Muscle layer of colon (tissue), 2 donors: Measurements from ENCODE around the gene NUB1.

Experiments used
- H3K27ac ChIP-seq: one replicate; pipeline ENCODE4 v1.7.0; 2013; ENCODE audit warnings: low read depth, mild to moderate bottlenecking, low read length, moderate library complexity
- H3K27me3 ChIP-seq, 2 donors: one replicate each; pipeline ENCODE4 v1.7.0; 2013; ENCODE audit warnings: low read length in 2 of 2, mild to moderate bottlenecking in 2 of 2; ENCODE audit not compliant: insufficient read depth in 2 of 2, control insufficient read depth in 1 of 2
- H3K36me3 ChIP-seq: one replicate; pipeline ENCODE4 v1.7.0; 2013; ENCODE audit warnings: mild to moderate bottlenecking, low read length; ENCODE audit not compliant: insufficient read depth
- H3K4me1 ChIP-seq: one replicate; pipeline ENCODE4 v1.7.0; 2013; ENCODE audit warnings: mild to moderate bottlenecking, low read length; ENCODE audit not compliant: insufficient read depth
- H3K4me3 ChIP-seq, 2 donors: one replicate each; pipeline ENCODE4 v1.7.0; 2013; ENCODE audit warnings: low read length in 2 of 2, low read depth in 1 of 2, mild to moderate bottlenecking in 1 of 2, moderate library complexity in 1 of 2
- H3K9ac ChIP-seq: one replicate; pipeline ENCODE4 v1.7.0; 2013; ENCODE audit warnings: low read length
- H3K9me3 ChIP-seq: one replicate; pipeline ENCODE4 v1.7.0; 2013; ENCODE audit warnings: mild to moderate bottlenecking, low read length
- donor health status: abdominal sarcoma.
- donor health status: Adenocarcinoma of cecum.

NUB1 gene

GRCh38 chr7:151371266-151371665, 29.7 kb downstream of the NUB1 start:
- Histone ChIP-seq H3K27me3 (no peaks in the 10 kb centered on the region), H3K4me3 (no peak overlapping the region), H3K36me3 (peaks cover 32% of the 10 kb centered on the region), H3K9me3 (no peaks in the 10 kb centered on the region), H3K27ac (no peak overlapping the region), H3K9ac (no peak overlapping the region), H3K4me1 (peaks cover 25% of the 10 kb centered on the region)

DNA sequence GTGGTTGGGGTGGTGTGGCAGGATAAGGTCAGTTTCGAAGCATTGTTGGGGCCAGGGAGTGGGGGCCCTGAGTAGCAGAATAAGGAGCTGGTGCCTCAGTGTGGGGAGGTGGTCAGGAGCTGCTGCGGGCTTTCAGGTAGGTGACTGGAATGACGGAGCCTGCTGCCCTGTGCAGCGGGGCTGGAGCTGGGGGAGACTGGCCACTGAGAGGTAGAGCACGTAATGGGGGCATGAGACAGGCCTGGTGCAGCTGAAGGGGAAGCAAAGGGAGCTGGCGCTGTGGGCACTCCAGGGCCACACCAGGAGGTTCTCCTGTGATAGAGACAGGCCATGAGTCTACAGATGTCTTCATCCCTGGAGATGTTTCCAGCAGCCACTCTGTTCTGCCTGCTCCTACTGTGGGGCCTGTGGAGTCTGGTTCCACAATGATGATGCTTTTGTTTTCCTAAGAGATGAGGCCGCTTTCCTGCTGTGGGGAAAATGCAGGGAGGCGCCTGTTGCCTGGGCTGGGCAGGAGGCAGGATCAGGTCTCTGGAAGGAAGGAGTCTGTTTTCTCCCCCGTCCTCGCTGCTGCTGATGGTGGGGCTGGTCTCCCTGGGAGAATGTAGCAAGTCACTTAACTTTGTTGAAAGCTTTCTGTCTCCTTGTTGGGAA, 31.1 kb downstream of the NUB1 start:
- Histone ChIP-seq H3K9me3 (no peaks in the 10 kb centered on the region), H3K27ac (no peak overlapping the region), H3K27me3 (no peaks in the 10 kb centered on the region), H3K4me3 (no peak overlapping the region), H3K9ac (no peak overlapping the region), H3K36me3 (peaks cover 46% of the 10 kb centered on the region), H3K4me1 (peaks cover 10% of the 10 kb centered on the region)

DNA sequence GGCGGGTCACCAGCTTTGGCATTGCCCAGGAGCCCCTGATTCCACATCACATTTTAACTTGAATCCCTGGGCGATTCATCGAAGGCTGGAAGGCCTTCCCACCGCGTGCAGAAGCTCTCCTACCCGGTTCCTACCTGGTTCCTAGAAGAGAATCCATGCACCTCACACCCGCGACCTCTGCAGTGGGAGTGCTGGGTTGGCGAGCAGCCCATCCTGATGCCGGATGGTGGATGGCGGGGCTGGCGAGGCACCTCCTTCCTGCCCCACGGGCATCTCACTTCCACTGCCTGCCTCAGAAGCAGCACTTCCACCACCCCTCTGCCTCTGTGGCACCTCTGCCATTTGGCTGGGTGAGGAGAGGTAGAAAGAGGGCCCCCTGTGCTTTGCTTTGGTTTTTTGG, 32.0 kb downstream of the NUB1 start:
- Histone ChIP-seq H3K27me3 (no peaks in the 10 kb centered on the region), H3K36me3 (peaks cover 54% of the 10 kb centered on the region), H3K9ac (no peak overlapping the region), H3K4me3 (no peak overlapping the region), H3K4me1 (peaks cover 1% of the 10 kb centered on the region), H3K9me3 (no peaks in the 10 kb centered on the region), H3K27ac (no peak overlapping the region)

GRCh38 chr7:151374139-151374538, 32.5 kb downstream of the NUB1 start:
- no peak overlapping the region for H3K27ac ChIP-seq
- H3K4me1 ChIP-seq = no peaks in the 10 kb centered on the region
- peaks cover 54% of the 10 kb centered on the region for H3K36me3 ChIP-seq
- H3K4me3 ChIP-seq = no peak overlapping the region
- H3K9ac ChIP-seq = no peak overlapping the region
- no peaks in the 10 kb centered on the region for H3K27me3 ChIP-seq
- no peaks in the 10 kb centered on the region for H3K9me3 ChIP-seq

GRCh38 chr7:151374726-151375125, 33.1 kb downstream of the NUB1 start:
- Histone ChIP-seq H3K27me3 (no peaks in the 10 kb centered on the region), H3K9ac (no peak overlapping the region), H3K9me3 (no peaks in the 10 kb centered on the region), H3K4me1 (no peaks in the 10 kb centered on the region), H3K27ac (no peak overlapping the region), H3K36me3 (peaks cover 51% of the 10 kb centered on the region), H3K4me3 (no peak overlapping the region)

GRCh38 chr7:151375530-151376217, 34.1 kb downstream of the NUB1 start:
- Histone ChIP-seq H3K9ac (no peak overlapping the region), H3K27ac (no peak overlapping the region), H3K4me3 (no peak overlapping the region), H3K9me3 (no peaks in the 10 kb centered on the region), H3K36me3 (peaks cover 49% of the 10 kb centered on the region), H3K27me3 (no peaks in the 10 kb centered on the region), H3K4me1 (no peaks in the 10 kb centered on the region)

GRCh38 chr7:151376218-151376902, 34.7 kb downstream of the NUB1 start:
- Histone ChIP-seq H3K36me3 (peaks cover 49% of the 10 kb centered on the region), H3K27ac (no peak overlapping the region), H3K9ac (no peak overlapping the region), H3K4me3 (no peak overlapping the region), H3K27me3 (peaks cover 0 to 3% of the 10 kb centered on the region in 2 donors), H3K9me3 (no peaks in the 10 kb centered on the region), H3K4me1 (no peaks in the 10 kb centered on the region)

DNA sequence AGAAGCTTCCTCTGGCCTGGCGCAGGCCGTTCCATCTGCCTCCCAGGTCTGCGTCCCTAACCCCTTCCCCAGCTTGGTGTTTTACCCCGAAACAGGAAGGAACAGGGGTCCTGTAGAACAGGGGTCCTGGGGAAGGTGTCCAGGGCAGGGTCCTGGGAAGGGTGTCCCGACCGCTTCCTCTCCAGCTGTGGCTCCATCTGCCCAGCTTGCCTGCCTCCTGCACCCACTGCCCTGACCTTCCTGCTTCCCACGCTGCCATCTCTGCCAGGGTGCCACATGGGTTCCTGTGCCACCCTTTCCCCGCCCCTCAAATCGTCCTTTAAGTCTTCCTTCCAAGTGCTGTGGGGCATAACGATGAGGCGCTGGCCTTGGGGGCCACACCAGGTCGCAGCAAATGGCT, 35.8 kb downstream of the NUB1 start:
- no peaks in the 10 kb centered on the region for H3K9me3 ChIP-seq
- H3K4me1 ChIP-seq = peaks cover 5% of the 10 kb centered on the region
- peaks cover 6 to 13% of the 10 kb centered on the region in 2 donors for H3K27me3 ChIP-seq
- no peak overlapping the region for H3K27ac ChIP-seq
- H3K9ac ChIP-seq = no peak overlapping the region
- H3K36me3 ChIP-seq = peaks cover 44% of the 10 kb centered on the region
- no peak overlapping the region for H3K4me3 ChIP-seq

DNA sequence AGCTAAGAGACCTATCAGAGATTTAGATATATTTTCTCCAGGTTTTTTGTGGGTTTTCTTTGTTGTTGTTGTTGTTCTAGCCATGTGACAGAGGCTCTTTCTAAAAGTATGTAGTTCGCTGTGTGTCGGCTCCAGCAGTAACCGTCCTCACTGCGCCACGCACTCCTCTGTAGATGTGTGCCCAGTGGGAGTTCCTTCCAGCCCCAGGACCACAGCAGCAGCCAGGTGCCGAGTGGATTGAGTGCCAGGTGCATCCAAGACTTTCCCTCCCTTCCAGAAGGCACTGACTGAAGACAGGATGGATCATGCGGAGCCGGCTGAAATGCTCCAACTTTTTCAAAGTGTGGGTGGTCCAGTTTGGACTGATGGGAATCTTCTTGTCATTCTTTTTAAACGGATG, 36.4 kb downstream of the NUB1 start:
- no peaks in the 10 kb centered on the region for H3K9me3 ChIP-seq
- peaks cover 5% of the 10 kb centered on the region for H3K4me1 ChIP-seq
- H3K27ac ChIP-seq = no peak overlapping the region
- H3K4me3 ChIP-seq = no peak overlapping the region
- H3K27me3 ChIP-seq = peaks cover 7 to 19% of the 10 kb centered on the region in 2 donors
- H3K9ac ChIP-seq = no peak overlapping the region
- H3K36me3 ChIP-seq = peaks cover 44% of the 10 kb centered on the region

GRCh38 chr7:151378496-151379192, 37.0 kb downstream of the NUB1 start:
- peaks cover 7 to 22% of the 10 kb centered on the region in 2 donors for H3K27me3 ChIP-seq
- H3K4me1 ChIP-seq = peaks cover 5% of the 10 kb centered on the region
- H3K9ac ChIP-seq = no peak overlapping the region
- H3K4me3 ChIP-seq = no peak overlapping the region
- peaks cover 43% of the 10 kb centered on the region for H3K36me3 ChIP-seq
- no peak overlapping the region for H3K27ac ChIP-seq
- no peaks in the 10 kb centered on the region for H3K9me3 ChIP-seq

DNA sequence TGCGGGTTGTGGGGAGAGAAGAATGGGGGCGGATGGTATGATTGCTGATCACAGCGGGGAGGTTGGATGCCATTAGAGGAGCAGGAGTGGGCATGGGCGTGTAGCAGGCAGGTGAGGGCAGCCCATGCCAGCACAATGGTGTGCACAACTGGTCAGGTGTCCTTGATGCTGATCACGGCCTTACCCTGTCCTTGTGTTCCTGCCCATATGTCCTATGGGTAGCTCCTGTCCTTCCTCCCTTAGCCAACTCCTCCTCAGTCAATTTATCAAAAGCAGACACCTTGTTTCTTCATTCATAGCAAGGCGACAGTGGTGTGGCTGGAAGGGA, 37.5 kb downstream of the NUB1 start:
- no peaks in the 10 kb centered on the region for H3K9me3 ChIP-seq
- peaks cover 5% of the 10 kb centered on the region for H3K4me1 ChIP-seq
- no peak overlapping the region for H3K9ac ChIP-seq
- no peak overlapping the region for H3K4me3 ChIP-seq
- no peak overlapping the region for H3K27ac ChIP-seq
- H3K27me3 ChIP-seq = peaks cover 7 to 22% of the 10 kb centered on the region in 2 donors
- H3K36me3 ChIP-seq = peaks cover 38% of the 10 kb centered on the region
